MM.1S (cell line): ENCODE data around the gene LGALS9.

ENCODE experiments used
- EZH2phosphoT487 ChIP-seq: fragments of 300-600 bp; sonication (generic); IDR thresholded peaks from 2 replicates; pipeline ENCODE4 v1.6.1; 2018; ENCODE audit warnings: antibody characterized with exemption, low read length
- TF ChIP-seq, protein P1 (sequence below): fragments of 300-600 bp; sonication (generic); IDR thresholded peaks from 2 replicates; pipeline ENCODE4 v1.5.1; 2016; ENCODE audit warnings: antibody characterized with exemption, low read length, mixed read lengths

DNA sequence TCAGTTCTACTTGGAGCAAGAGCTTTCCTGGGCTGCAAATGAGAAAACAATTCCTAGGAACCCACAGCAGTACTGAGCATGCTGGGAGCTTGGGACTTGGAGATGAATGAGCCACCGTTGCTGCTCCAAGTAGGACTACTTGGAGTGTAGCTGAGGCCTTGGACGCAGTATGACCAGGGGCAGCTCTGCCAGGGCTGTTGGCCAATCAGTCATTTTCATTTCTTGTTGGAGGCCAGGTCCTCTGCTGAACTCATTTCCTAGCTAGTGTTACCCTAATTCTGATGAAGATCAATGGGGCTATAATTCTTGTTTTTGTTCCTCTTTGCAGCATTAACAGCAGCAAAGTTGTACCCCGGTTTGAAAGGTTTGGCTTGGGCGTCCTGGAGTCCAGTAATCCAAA, 8.0 kb upstream of the LGALS9 start:
- TF ChIP-seq, protein P1, sequence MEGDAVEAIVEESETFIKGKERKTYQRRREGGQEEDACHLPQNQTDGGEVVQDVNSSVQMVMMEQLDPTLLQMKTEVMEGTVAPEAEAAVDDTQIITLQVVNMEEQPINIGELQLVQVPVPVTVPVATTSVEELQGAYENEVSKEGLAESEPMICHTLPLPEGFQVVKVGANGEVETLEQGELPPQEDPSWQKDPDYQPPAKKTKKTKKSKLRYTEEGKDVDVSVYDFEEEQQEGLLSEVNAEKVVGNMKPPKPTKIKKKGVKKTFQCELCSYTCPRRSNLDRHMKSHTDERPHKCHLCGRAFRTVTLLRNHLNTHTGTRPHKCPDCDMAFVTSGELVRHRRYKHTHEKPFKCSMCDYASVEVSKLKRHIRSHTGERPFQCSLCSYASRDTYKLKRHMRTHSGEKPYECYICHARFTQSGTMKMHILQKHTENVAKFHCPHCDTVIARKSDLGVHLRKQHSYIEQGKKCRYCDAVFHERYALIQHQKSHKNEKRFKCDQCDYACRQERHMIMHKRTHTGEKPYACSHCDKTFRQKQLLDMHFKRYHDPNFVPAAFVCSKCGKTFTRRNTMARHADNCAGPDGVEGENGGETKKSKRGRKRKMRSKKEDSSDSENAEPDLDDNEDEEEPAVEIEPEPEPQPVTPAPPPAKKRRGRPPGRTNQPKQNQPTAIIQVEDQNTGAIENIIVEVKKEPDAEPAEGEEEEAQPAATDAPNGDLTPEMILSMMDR, result no peak
- TF ChIP-seq EZH2phosphoT487, result no peak
